IPS-11a (cell line): ENCODE measurements around the gene CACNG7.

Source experiments
- H3K4me3 ChIP-seq: one replicate; pipeline ENCODE4 v1.5.1; 2013; ENCODE audit warnings: low read depth, low read length, control low read depth

CACNG7 gene

GRCh38 chr19:53904909-53905308 lies 4.2 kb upstream of the CACNG7 start:
- H3K4me3 ChIP-seq, result no peak overlapping the region

GRCh38 chr19:53905787-53906186 lies 3.3 kb upstream of the CACNG7 start:
- no peak overlapping the region for H3K4me3 ChIP-seq

- H3K4me3 ChIP-seq, result peak overlapping the region; percentile 39
Measured at GRCh38 chr19:53906211-53907192, 2.6 kb upstream of the CACNG7 start.

- H3K4me3 ChIP-seq, result no peak overlapping the region
Measured at GRCh38 chr19:53907193-53907581, 1.9 kb upstream of the CACNG7 start.

- H3K4me3 ChIP-seq, result peak overlapping the region; percentile 21
Measured at GRCh38 chr19:53907690-53908089, 1.4 kb upstream of the CACNG7 start.

GRCh38 chr19:53908106-53908934 lies 758 bp upstream of the CACNG7 start:
- peak overlapping the region; percentile 41 for H3K4me3 ChIP-seq

GRCh38 chr19:53909471-53910169 lies 542 bp downstream of the CACNG7 start:
- H3K4me3 ChIP-seq, result peak overlapping the region; percentile 55

GRCh38 chr19:53910170-53910518 lies 1.1 kb downstream of the CACNG7 start:
- H3K4me3 ChIP-seq, result peak overlapping the region; percentile 55

- H3K4me3 ChIP-seq, result no peak overlapping the region
Measured at GRCh38 chr19:53912653-53913052, 3.6 kb downstream of the CACNG7 start.

GRCh38 chr19:53915000-53915399 lies 5.9 kb downstream of the CACNG7 start:
- H3K4me3 ChIP-seq, result no peak overlapping the region

GRCh38 chr19:53916004-53916403 lies 6.9 kb downstream of the CACNG7 start:
- H3K4me3 ChIP-seq, result no peak overlapping the region

GRCh38 chr19:53917356-53917755 lies 8.3 kb downstream of the CACNG7 start:
- no peak overlapping the region for H3K4me3 ChIP-seq

- no peak overlapping the region for H3K4me3 ChIP-seq
Measured at GRCh38 chr19:53927739-53928138, 18.7 kb downstream of the CACNG7 start.

GRCh38 chr19:53936029-53936428 lies 27.0 kb downstream of the CACNG7 start:
- no peak overlapping the region for H3K4me3 ChIP-seq

GRCh38 chr19:53942001-53942786 lies 33.1 kb downstream of the CACNG7 start:
- H3K4me3 ChIP-seq, result peak overlapping the region; percentile 80

GRCh38 chr19:53944416-53944815 lies 35.3 kb downstream of the CACNG7 start:
- H3K4me3 ChIP-seq, result no peak overlapping the region

GRCh38 chr19:53944933-53945332 lies 35.9 kb downstream of the CACNG7 start:
- no peak overlapping the region for H3K4me3 ChIP-seq

GRCh38 chr19:53945441-53945840 lies 36.4 kb downstream of the CACNG7 start:
- H3K4me3 ChIP-seq, result no peak overlapping the region

GRCh38 chr19:53945998-53946397 lies 36.9 kb downstream of the CACNG7 start:
- no peak overlapping the region for H3K4me3 ChIP-seq

GRCh38 chr19:53947624-53948023 lies 38.5 kb downstream of the CACNG7 start:
- no peak overlapping the region for H3K4me3 ChIP-seq
